ENCODE data around the gene CACNA1D.

DNA sequence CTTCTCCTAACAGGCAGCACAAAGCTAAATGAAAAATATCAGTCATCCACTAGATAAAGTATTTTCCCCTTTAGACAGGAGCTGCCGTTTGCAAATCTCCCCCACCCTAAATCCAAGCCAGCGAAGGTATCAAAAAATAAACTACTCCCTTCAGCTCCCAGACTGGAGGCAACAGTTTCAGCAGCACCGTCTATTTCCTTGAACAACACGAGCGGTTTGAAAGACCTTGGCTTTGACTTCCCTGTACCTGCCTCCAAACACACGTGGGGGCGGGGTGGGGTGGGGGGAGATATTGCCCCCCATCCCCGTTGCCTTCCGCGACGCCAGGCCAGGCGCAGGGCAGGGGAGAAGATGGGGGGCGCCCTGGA, 832 bp upstream of the CACNA1D start:
- TF ChIP-seq, protein P1, sequence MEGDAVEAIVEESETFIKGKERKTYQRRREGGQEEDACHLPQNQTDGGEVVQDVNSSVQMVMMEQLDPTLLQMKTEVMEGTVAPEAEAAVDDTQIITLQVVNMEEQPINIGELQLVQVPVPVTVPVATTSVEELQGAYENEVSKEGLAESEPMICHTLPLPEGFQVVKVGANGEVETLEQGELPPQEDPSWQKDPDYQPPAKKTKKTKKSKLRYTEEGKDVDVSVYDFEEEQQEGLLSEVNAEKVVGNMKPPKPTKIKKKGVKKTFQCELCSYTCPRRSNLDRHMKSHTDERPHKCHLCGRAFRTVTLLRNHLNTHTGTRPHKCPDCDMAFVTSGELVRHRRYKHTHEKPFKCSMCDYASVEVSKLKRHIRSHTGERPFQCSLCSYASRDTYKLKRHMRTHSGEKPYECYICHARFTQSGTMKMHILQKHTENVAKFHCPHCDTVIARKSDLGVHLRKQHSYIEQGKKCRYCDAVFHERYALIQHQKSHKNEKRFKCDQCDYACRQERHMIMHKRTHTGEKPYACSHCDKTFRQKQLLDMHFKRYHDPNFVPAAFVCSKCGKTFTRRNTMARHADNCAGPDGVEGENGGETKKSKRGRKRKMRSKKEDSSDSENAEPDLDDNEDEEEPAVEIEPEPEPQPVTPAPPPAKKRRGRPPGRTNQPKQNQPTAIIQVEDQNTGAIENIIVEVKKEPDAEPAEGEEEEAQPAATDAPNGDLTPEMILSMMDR (IDR thresholded peaks at IDR 0.05): no peak
- TF ChIP-seq POLR2A (IDR thresholded peaks at IDR 0.05; ENCODE audit: low read depth) (no peak), EP300 (IDR thresholded peaks at IDR 0.05) (no peak), POLR2AphosphoS5 (IDR thresholded peaks at IDR 0.05) (no peak)

Data from esophagus muscularis mucosa (tissue), 4 donors.